IMR-90 (cell line): Measurements from ENCODE around the gene UACA.

Experiments used
- BHLHE40 ChIP-seq: fragments of 150-350 bp; IDR thresholded peaks from 2 replicates; pipeline ENCODE4 v1.6.1; 2016; ENCODE audit warnings: mild to moderate bottlenecking, low read depth, low read length
- CEBPB ChIP-seq: IDR thresholded peaks from 2 replicates; pipeline ENCODE4 v1.6.1; 2012; ENCODE audit warnings: low read depth, low read length, improper control_type of control experiment
- CHD1 ChIP-seq: IDR thresholded peaks from 2 replicates; pipeline ENCODE4 v1.6.1; 2012; ENCODE audit warnings: low read depth, low read length, improper control_type of control experiment
- FOS ChIP-seq: fragments of 150-350 bp; IDR thresholded peaks from 2 replicates; pipeline ENCODE4 v1.6.1; 2016; ENCODE audit warnings: low read depth, low read length
- MAFK ChIP-seq: IDR thresholded peaks from 2 replicates; pipeline ENCODE4 v1.6.1; 2012; ENCODE audit warnings: low read depth, low read length, improper control_type of control experiment
- MXI1 ChIP-seq: IDR thresholded peaks from 2 replicates; pipeline ENCODE4 v1.6.1; 2012; ENCODE audit warnings: low read depth, mild to moderate bottlenecking, low read length, moderate library complexity, borderline replicate concordance
- NFE2L2 ChIP-seq: fragments of 150-350 bp; IDR thresholded peaks from 2 replicates; pipeline ENCODE4 v1.6.1; 2016; ENCODE audit warnings: low read depth, mild to moderate bottlenecking, low read length
- POLR2A ChIP-seq: IDR thresholded peaks from 2 replicates; pipeline ENCODE4 v1.6.1; 2012; ENCODE audit warnings: mild to moderate bottlenecking, low read depth, low read length
- RAD21 ChIP-seq: IDR thresholded peaks from 2 replicates; pipeline ENCODE4 v1.6.1; 2012; ENCODE audit warnings: low read length, improper control_type of control experiment
- RCOR1 ChIP-seq: IDR thresholded peaks from 2 replicates; pipeline ENCODE4 v1.6.1; 2012; ENCODE audit warnings: mild to moderate bottlenecking, low read length, improper control_type of control experiment; ENCODE audit not compliant: insufficient replicate concordance
- SMC3 ChIP-seq: fragments of 150-350 bp; IDR thresholded peaks from 2 replicates; pipeline ENCODE4 v1.6.1; 2016; ENCODE audit warnings: low read depth, mild to moderate bottlenecking, antibody characterized with exemption, low read length, moderate library complexity
- TF ChIP-seq, protein P1 (sequence below): conservative IDR thresholded peaks from 2 replicates; pipeline ENCODE4 v1.5.1; 2012; ENCODE audit warnings: mild to moderate bottlenecking, low read depth, low read length, improper control_type of control experiment
- TF ChIP-seq, protein P2 (sequence below): fragments of 150-350 bp; IDR thresholded peaks from 2 replicates; pipeline ENCODE4 v1.6.1; 2017; ENCODE audit warnings: mild to moderate bottlenecking, antibody characterized with exemption, low read length, low read depth

- TF ChIP-seq, protein P1, sequence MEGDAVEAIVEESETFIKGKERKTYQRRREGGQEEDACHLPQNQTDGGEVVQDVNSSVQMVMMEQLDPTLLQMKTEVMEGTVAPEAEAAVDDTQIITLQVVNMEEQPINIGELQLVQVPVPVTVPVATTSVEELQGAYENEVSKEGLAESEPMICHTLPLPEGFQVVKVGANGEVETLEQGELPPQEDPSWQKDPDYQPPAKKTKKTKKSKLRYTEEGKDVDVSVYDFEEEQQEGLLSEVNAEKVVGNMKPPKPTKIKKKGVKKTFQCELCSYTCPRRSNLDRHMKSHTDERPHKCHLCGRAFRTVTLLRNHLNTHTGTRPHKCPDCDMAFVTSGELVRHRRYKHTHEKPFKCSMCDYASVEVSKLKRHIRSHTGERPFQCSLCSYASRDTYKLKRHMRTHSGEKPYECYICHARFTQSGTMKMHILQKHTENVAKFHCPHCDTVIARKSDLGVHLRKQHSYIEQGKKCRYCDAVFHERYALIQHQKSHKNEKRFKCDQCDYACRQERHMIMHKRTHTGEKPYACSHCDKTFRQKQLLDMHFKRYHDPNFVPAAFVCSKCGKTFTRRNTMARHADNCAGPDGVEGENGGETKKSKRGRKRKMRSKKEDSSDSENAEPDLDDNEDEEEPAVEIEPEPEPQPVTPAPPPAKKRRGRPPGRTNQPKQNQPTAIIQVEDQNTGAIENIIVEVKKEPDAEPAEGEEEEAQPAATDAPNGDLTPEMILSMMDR = no peak
- no peak for TF ChIP-seq POLR2A
- TF ChIP-seq MAFK = no peak
- TF ChIP-seq CHD1 = no peak
- no peak for TF ChIP-seq FOS
- no peak for TF ChIP-seq SMC3
- TF ChIP-seq NFE2L2 = no peak
- TF ChIP-seq, protein P2, sequence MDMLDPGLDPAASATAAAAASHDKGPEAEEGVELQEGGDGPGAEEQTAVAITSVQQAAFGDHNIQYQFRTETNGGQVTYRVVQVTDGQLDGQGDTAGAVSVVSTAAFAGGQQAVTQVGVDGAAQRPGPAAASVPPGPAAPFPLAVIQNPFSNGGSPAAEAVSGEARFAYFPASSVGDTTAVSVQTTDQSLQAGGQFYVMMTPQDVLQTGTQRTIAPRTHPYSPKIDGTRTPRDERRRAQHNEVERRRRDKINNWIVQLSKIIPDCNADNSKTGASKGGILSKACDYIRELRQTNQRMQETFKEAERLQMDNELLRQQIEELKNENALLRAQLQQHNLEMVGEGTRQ = no peak
- TF ChIP-seq CEBPB = no peak
- no peak for TF ChIP-seq MXI1
- no peak for TF ChIP-seq RAD21
- no peak for TF ChIP-seq BHLHE40
- TF ChIP-seq RCOR1 = no peak
These were observed 82.5 kb downstream of the UACA start for GRCh38 chr15:70680817-70681216.
